NK-92 (cell line): ENCODE data around the gene TRPM8.

ENCODE experiments used
- DNase-seq: peaks from one replicate; lab custom pipeline; 2025; ENCODE audit not compliant: unreplicated experiment; lab: John Stamatoyannopoulos, UW

Gene TRPM8

GRCh38 chr2:233999182-233999581, 82.0 kb downstream of the TRPM8 start:
- no peak for DNase-seq

- DNase-seq = no peak
Observed at GRCh38 chr2:234001380-234002160, 84.4 kb downstream of the TRPM8 start.

- DNase-seq = no peak
Observed at GRCh38 chr2:234002281-234002680, 85.1 kb downstream of the TRPM8 start.

GRCh38 chr2:234003972-234004617, 86.9 kb downstream of the TRPM8 start:
- no peak for DNase-seq

GRCh38 chr2:234005126-234005525, 88.0 kb downstream of the TRPM8 start:
- no peak for DNase-seq

- no peak for DNase-seq
Observed at GRCh38 chr2:234006501-234006900, 89.3 kb downstream of the TRPM8 start.

- DNase-seq = no peak
Observed at GRCh38 chr2:234014427-234014826, 97.3 kb downstream of the TRPM8 start.

- no peak for DNase-seq
Observed at GRCh38 chr2:234015861-234016260, 98.7 kb downstream of the TRPM8 start.

GRCh38 chr2:234019896-234020295, 102.7 kb downstream of the TRPM8 start:
- DNase-seq = no peak

GRCh38 chr2:234020332-234020731, 103.2 kb downstream of the TRPM8 start:
- no peak for DNase-seq

GRCh38 chr2:234022424-234022823, 105.3 kb downstream of the TRPM8 start:
- no peak for DNase-seq

- DNase-seq = no peak
Observed at GRCh38 chr2:234024304-234024703, 107.1 kb downstream of the TRPM8 start.

GRCh38 chr2:234025466-234025865, 108.3 kb downstream of the TRPM8 start:
- no peak for DNase-seq

- no peak for DNase-seq
Observed at GRCh38 chr2:234025891-234026401, 108.8 kb downstream of the TRPM8 start.

GRCh38 chr2:234026693-234027254, 109.6 kb downstream of the TRPM8 start:
- no peak for DNase-seq

- DNase-seq = no peak
Observed at GRCh38 chr2:234027641-234028040, 110.5 kb downstream of the TRPM8 start.

GRCh38 chr2:234029150-234029733, 112.1 kb downstream of the TRPM8 start:
- DNase-seq = no peak

- no peak for DNase-seq
Observed at GRCh38 chr2:234031207-234031606, 114.0 kb downstream of the TRPM8 start.

GRCh38 chr2:234032279-234032856, 115.2 kb downstream of the TRPM8 start:
- DNase-seq = no peak

GRCh38 chr2:234033174-234033573, 116.0 kb downstream of the TRPM8 start:
- no peak for DNase-seq

GRCh38 chr2:234033885-234034284, 116.7 kb downstream of the TRPM8 start:
- no peak for DNase-seq
